ENCODE measurements around the gene REX1BD.

DNA sequence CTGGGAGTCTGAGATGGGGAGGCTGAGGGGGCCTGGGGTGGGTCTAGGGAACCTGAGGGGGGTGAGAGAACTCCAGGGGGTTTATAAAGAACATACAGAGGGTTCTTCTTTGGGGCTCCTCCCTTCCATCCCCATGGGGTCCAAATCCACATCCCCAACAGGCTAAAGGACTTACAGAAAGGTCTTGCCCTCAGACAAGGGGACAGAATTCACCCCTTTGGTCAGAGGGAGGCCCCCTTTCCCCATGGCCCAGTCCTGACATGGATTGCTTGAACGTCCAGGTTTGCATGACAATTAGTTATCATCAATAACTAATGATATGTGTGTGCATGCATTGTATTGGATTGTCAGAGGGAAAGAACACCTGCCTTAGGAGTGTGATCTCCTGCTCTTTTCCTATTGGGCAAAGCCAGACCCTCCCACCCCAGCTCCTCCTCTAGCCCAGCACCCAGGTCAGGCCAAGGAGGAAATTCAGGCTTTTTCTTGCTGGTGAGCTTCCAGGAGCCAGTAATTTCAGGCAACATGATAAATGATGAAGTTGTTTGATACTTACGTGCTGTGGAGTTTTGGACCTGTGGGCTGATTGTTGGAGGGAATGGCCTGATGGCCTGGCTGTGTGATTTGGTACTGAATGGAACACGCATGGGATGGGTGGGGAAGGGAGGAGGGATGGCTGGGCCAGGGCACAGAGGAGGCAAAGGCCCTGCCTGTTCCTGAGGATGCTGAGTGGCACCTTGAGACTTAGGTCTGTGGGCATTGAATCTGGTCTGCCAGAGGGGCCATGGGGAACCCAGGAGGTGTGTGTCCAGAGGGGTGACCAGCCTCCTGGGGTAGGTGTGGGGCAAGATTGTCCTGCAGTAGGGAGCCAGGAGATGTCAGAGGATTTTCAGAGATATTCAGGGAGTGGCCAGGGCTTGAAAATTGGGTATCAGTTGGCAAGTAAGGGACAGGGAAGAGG, 49.4 kb downstream of the REX1BD start:
- no peak for TF ChIP-seq POLR2A (IDR thresholded peaks at IDR 0.05; ENCODE audit: extremely low read depth, insufficient read length)
- TF ChIP-seq, protein P1, sequence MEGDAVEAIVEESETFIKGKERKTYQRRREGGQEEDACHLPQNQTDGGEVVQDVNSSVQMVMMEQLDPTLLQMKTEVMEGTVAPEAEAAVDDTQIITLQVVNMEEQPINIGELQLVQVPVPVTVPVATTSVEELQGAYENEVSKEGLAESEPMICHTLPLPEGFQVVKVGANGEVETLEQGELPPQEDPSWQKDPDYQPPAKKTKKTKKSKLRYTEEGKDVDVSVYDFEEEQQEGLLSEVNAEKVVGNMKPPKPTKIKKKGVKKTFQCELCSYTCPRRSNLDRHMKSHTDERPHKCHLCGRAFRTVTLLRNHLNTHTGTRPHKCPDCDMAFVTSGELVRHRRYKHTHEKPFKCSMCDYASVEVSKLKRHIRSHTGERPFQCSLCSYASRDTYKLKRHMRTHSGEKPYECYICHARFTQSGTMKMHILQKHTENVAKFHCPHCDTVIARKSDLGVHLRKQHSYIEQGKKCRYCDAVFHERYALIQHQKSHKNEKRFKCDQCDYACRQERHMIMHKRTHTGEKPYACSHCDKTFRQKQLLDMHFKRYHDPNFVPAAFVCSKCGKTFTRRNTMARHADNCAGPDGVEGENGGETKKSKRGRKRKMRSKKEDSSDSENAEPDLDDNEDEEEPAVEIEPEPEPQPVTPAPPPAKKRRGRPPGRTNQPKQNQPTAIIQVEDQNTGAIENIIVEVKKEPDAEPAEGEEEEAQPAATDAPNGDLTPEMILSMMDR (IDR thresholded peaks at IDR 0.05; ENCODE audit: low read depth, low read length), result no peak
